ENCODE measurements around the gene SUN3. TPM values are rescaled to one million over a fixed set of nuclear protein-coding genes. Genes with fewer than 3 reads are reported as not detected.
A peak's percentile ranks its signal among the peaks of the same experiment; 100 is the strongest.

SUN3 gene
- total RNA-seq, 1 donor from 2014 or later, result not detected

GRCh38 chr7:47954231-47954911, 74.5 kb downstream of the SUN3 start:
- DNase-seq (ENCODE audit: low spot score in 2 of 2), result peak in 1 of 2 donors; percentile 9
- H3K27ac ChIP-seq, result no peak overlapping the region
- intact Hi-C loops (cut with DNase I), result no loop called here
- no peaks in the 10 kb centered on the region for H3K27me3 ChIP-seq
- H3K4me3 ChIP-seq, result no peak overlapping the region
- H3K4me1 ChIP-seq, result no peaks in the 10 kb centered on the region
- no peak for TF ChIP-seq CTCF (IDR thresholded peaks at IDR 0.05)
- H3K9me3 ChIP-seq, result no peaks in the 10 kb centered on the region
- peaks cover 3 to 20% of the 10 kb centered on the region in 2 donors for H3K36me3 ChIP-seq

DNA sequence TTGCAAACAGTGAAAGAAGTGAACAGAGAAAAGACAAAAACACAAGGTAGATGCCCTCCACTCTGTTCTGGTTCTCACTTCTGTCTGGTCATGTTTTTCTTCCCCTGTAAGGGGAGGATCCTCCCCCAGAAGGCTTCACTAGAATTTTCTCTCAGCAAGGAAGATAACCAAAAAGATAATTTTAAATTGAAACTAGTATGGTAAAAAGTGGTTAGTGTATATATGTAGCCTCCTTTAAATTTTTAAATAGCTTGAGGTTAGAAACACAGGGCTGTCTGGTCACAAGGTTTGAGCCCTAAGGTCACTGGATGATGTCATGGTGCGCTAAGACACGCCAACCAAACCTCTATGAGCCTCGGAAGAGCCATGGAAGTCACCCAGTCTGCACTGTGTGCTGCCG, 75.1 kb downstream of the SUN3 start:
- Histone ChIP-seq H3K4me3 (no peak overlapping the region), H3K27ac (no peak overlapping the region), H3K9me3 (no peaks in the 10 kb centered on the region), H3K27me3 (no peaks in the 10 kb centered on the region), H3K36me3 (peaks cover 3 to 20% of the 10 kb centered on the region in 2 donors), H3K4me1 (no peaks in the 10 kb centered on the region)
- no peak for TF ChIP-seq CTCF (IDR thresholded peaks at IDR 0.05)
- DNase-seq (ENCODE audit: low spot score in 2 of 2), result peak in 1 of 2 donors; percentile 9
- intact Hi-C loops (cut with DNase I), result no loop called here

DNA sequence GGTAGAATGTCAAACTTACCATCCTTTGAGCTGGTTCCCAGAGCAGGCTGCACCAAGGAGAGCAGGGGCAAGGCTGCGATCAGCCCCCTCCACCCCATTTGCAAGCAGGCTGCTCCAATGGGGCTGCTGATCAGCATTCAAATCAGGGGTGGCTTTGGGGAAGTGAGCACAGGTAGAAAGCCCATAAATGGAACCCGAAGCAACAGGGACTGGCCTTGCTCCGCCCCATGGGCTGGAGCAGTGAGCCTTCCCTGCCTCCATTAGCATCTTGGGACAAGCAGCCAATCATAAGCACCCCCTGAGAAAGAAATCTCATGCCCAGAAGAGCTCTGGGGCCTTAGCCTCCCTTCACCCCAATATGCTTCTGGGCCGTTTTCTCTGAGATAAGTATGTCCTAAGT, 76.7 kb downstream of the SUN3 start:
- no peaks in the 10 kb centered on the region for H3K27me3 ChIP-seq
- H3K9me3 ChIP-seq, result no peaks in the 10 kb centered on the region
- H3K36me3 ChIP-seq, result peaks cover 3 to 18% of the 10 kb centered on the region in 2 donors
- H3K4me3 ChIP-seq, result no peak overlapping the region
- H3K4me1 ChIP-seq, result no peaks in the 10 kb centered on the region
- no peak for TF ChIP-seq CTCF (IDR thresholded peaks at IDR 0.05)
- peak in 1 of 2 donors; percentile 5 for DNase-seq (ENCODE audit: low spot score in 2 of 2)
- intact Hi-C loops (cut with DNase I), result no loop called here
- no peak overlapping the region for H3K27ac ChIP-seq

- TF ChIP-seq CTCF (IDR thresholded peaks at IDR 0.05), result no peak
- no peak overlapping the region for H3K27ac ChIP-seq
- intact Hi-C loops (cut with DNase I), result no loop called here
These were observed 77.5 kb downstream of the SUN3 start for GRCh38 chr7:47951374-47951773.

GRCh38 chr7:47950714-47951113, 78.2 kb downstream of the SUN3 start:
- Histone ChIP-seq H3K4me3 (no peak overlapping the region), H3K36me3 (peaks cover 3 to 8% of the 10 kb centered on the region in 2 donors), H3K4me1 (no peaks in the 10 kb centered on the region), H3K27ac (no peak overlapping the region), H3K9me3 (no peaks in the 10 kb centered on the region), H3K27me3 (no peaks in the 10 kb centered on the region)
- intact Hi-C loops (cut with DNase I), result no loop called here
- no peak for TF ChIP-seq CTCF (IDR thresholded peaks at IDR 0.05)
- DNase-seq (ENCODE audit: low spot score in 2 of 2), result peak in 1 of 2 donors; percentile 53

More at GRCh38 chr7:47951374-47951773, 77.5 kb downstream of the SUN3 start:
- Histone ChIP-seq H3K27me3 (no peaks in the 10 kb centered on the region), H3K4me3 (no peak overlapping the region), H3K9me3 (no peaks in the 10 kb centered on the region), H3K36me3 (peaks cover 3 to 14% of the 10 kb centered on the region in 2 donors), H3K4me1 (no peaks in the 10 kb centered on the region)
- no peak for DNase-seq (ENCODE audit: low spot score in 2 of 2)
